Panc1 (cell line): ENCODE results near the gene TEX13D. TPM values are rescaled to one million over a fixed set of nuclear protein-coding genes. Genes with fewer than 3 reads are reported as not detected.

Experiments
- ATAC-seq: fragments of 200-7000 bp; cut with Tn5 transposase; 2 replicates; pipeline ENCODE4 v1.9.1; 2020; ENCODE audit warnings: mild to moderate bottlenecking, moderate library complexity
- BruUV-seq: library from RNA; stranded (reverse); fragments of 400-500 nt; replicated peaks from 2 replicates; lab custom pipeline; 2021; lab: Mats Ljungman, UMichigan
- CTCF ChIA-PET: fragments of 300-600 bp; sonication (Branson Sonifier 250); formaldehyde crosslinking; loops from one replicate; lab custom pipeline; 2022; ENCODE audit warnings: antibody characterized with exemption; lab: Charles Lee
- POLR2A ChIA-PET: fragments of 300-600 bp; sonication (Branson Sonifier 250); formaldehyde crosslinking; loops from one replicate; lab custom pipeline; 2022; ENCODE audit warnings: antibody characterized with exemption; lab: Charles Lee
- DNase-seq: peaks from one replicate; pipeline ENCODE4 v3.0.0-alpha.2; 2010; ENCODE audit warnings: low read depth, low spot score
- H3K27ac ChIP-seq: 2 replicates; pipeline ENCODE4 v1.5.1; 2011; ENCODE audit warnings: mild to moderate bottlenecking, low read length, inconsistent platforms
- H3K27me3 ChIP-seq: fragments of 200-500 bp; sonication (Bioruptor generic); 2 replicates; pipeline ENCODE4 v1.6.0; 2014; ENCODE audit warnings: low read length, inconsistent platforms; ENCODE audit not compliant: control insufficient read depth, insufficient read depth
- H3K36me3 ChIP-seq: fragments of 200-500 bp; sonication (Bioruptor generic); 2 replicates; pipeline ENCODE4 v1.5.1; 2014; ENCODE audit warnings: inconsistent platforms, mild to moderate bottlenecking, low read length, moderate library complexity; ENCODE audit not compliant: control insufficient read depth, insufficient read depth
- H3K4me1 ChIP-seq: 2 replicates; pipeline ENCODE4 v1.5.1; 2011; ENCODE audit warnings: inconsistent platforms, mild to moderate bottlenecking, low read length, moderate library complexity; ENCODE audit not compliant: control insufficient read depth, insufficient read depth
- H3K4me3 ChIP-seq, 2 experiments: 2 replicates each; pipeline ENCODE4 v1.5.1; 2011 to 2012; ENCODE audit warnings: low read depth in 2 of 2, low read length in 2 of 2, mild to moderate bottlenecking in 2 of 2, inconsistent platforms in 1 of 2, moderate library complexity in 1 of 2
- H3K9me3 ChIP-seq: fragments of 200-500 bp; sonication (Bioruptor generic); 2 replicates; pipeline ENCODE4 v1.5.1; 2014; ENCODE audit warnings: low read depth, mild to moderate bottlenecking, inconsistent platforms, low read length, moderate library complexity; ENCODE audit not compliant: control insufficient read depth, insufficient read depth
- POLR2AphosphoS5 ChIP-seq: IDR thresholded peaks from 2 replicates; pipeline ENCODE4 v1.6.1; 2012; ENCODE audit warnings: mild to moderate bottlenecking, low read depth, low read length, moderate library complexity
- SIN3A ChIP-seq: IDR thresholded peaks from 2 replicates; pipeline ENCODE4 v1.6.1; 2012; ENCODE audit warnings: low read depth, mild to moderate bottlenecking, low read length, moderate library complexity, borderline replicate concordance; ENCODE audit not compliant: insufficient read depth
- TCF7L2 ChIP-seq: IDR thresholded peaks from 2 replicates; pipeline ENCODE4 v1.6.1; 2011; ENCODE audit warnings: mild to moderate bottlenecking, low read depth, low read length, inconsistent platforms
- in situ Hi-C: cut with HindIII; loops from 2 replicates; pipeline ENCODE4 v1.10.0; 2016; ENCODE audit warnings: low sequenced_read_pairs, low pct_unique_long_range_greater_than_20kb
- intact Hi-C: fragments of 100-400 bp; cut with micrococcal nuclease; formaldehyde crosslinking; loops from one replicate; pipeline ENCODE4 v1.10.0; 2022; ENCODE audit not compliant: unreplicated experiment
- total RNA-seq: library from RNA; stranded (reverse); gene quantifications from one replicate; pipeline ENCODE4 v1.2.1, GENCODE V29; 2021; ENCODE audit not compliant: unreplicated experiment
- TF ChIP-seq, protein P1 (sequence below): fragments of 450-650 bp; IDR thresholded peaks from 2 replicates; pipeline ENCODE4 v1.5.1; 2017; ENCODE audit warnings: mild to moderate bottlenecking
- TF ChIP-seq, protein P2 (sequence below), 2 experiments: IDR thresholded peaks; 2 replicates each; pipeline ENCODE4 v1.6.1; 2011 to 2012; ENCODE audit warnings: low read depth in 2 of 2, control low read depth in 1 of 2, low read length in 1 of 2, mild to moderate bottlenecking in 1 of 2, moderate library complexity in 1 of 2; ENCODE audit not compliant: insufficient read depth in 1 of 2

TEX13D gene
- total RNA-seq, 1 experiment from 2014 or later: not detected

DNA sequence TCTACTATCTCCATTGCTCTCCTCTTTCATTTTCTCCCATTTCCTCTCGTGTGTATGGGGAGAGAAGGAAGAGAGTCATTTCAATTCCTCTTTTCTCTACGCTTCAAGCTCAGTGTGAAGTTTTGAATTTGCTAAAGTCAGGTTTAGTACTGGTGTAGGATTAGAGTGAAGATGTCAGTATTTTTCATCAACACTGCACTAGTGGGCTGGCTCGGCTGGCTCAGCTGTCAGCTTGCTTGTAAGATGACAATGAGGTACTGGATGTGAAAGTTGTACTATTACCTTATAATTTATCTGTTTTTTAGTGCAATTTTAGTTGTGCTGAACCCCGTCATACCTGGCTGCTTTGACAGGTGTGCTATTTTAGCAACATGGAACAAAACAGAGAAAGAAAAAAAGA, 11.8 kb downstream of the TEX13D start:
- CTCF ChIA-PET: no interaction called here
- in situ Hi-C loops: no loop called here
- Histone ChIP-seq H3K4me1 (no peaks in the 10 kb centered on the region), H3K4me3 (no peak overlapping the region), H3K27ac (no peak overlapping the region), H3K9me3 (no peaks in the 10 kb centered on the region), H3K36me3 (no peaks in the 10 kb centered on the region), H3K27me3 (no peaks in the 10 kb centered on the region)
- no peak for TF ChIP-seq SIN3A
- TF ChIP-seq TCF7L2: no peak
- TF ChIP-seq POLR2AphosphoS5: no peak
- no TSS peak for BruUV-seq
- intact Hi-C loops: no loop called here
- DNase-seq (no peak), ATAC-seq (no peak)
- POLR2A ChIA-PET: no interaction called here

DNA sequence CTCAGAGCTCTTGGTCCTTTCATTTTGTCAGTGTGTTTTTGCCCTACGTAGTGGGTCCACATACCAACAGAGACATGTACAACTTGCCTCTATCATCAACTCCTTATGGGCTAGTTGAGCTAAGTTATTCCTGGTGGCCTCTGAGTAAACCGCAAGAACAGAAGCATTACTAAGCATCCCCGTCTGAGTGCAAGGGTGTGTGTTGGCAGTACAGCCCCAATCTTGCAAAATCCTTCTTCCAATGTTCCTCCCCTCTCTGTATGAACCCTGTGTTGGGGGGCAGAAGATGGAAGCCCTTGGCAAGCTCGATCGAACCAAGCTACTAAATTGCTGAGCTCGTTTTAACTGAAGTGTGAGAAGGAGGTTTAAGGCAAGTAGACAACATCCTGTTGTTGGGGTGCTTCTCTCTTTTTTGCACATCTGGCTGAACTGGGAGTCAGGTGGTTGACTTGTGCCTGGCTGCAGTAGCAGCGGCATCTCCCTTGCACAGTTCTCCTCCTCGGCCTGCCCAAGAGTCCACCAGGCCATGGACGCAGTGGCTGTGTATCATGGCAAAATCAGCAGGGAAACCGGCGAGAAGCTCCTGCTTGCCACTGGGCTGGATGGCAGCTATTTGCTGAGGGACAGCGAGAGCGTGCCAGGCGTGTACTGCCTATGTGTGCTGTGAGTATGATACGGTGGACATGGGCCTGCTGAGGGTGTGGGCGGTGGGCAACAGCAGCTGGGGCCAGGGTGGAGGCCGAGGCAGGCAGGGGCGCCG, 13.8 kb downstream of the TEX13D start, which contains the start of gene SH2D1A:
Gene SH2D1A, plus strand, starts transcription at position 447 of the 760 bp plus-strand sequence. Its CDS starts 80 bp downstream, at position 527.
- no TSS peak for BruUV-seq
- DNase-seq (no peak), ATAC-seq (no peak)
- H3K36me3 ChIP-seq: no peaks in the 10 kb centered on the region
- TF ChIP-seq, protein P1, sequence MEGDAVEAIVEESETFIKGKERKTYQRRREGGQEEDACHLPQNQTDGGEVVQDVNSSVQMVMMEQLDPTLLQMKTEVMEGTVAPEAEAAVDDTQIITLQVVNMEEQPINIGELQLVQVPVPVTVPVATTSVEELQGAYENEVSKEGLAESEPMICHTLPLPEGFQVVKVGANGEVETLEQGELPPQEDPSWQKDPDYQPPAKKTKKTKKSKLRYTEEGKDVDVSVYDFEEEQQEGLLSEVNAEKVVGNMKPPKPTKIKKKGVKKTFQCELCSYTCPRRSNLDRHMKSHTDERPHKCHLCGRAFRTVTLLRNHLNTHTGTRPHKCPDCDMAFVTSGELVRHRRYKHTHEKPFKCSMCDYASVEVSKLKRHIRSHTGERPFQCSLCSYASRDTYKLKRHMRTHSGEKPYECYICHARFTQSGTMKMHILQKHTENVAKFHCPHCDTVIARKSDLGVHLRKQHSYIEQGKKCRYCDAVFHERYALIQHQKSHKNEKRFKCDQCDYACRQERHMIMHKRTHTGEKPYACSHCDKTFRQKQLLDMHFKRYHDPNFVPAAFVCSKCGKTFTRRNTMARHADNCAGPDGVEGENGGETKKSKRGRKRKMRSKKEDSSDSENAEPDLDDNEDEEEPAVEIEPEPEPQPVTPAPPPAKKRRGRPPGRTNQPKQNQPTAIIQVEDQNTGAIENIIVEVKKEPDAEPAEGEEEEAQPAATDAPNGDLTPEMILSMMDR: no peak
- TF ChIP-seq, protein P2, sequence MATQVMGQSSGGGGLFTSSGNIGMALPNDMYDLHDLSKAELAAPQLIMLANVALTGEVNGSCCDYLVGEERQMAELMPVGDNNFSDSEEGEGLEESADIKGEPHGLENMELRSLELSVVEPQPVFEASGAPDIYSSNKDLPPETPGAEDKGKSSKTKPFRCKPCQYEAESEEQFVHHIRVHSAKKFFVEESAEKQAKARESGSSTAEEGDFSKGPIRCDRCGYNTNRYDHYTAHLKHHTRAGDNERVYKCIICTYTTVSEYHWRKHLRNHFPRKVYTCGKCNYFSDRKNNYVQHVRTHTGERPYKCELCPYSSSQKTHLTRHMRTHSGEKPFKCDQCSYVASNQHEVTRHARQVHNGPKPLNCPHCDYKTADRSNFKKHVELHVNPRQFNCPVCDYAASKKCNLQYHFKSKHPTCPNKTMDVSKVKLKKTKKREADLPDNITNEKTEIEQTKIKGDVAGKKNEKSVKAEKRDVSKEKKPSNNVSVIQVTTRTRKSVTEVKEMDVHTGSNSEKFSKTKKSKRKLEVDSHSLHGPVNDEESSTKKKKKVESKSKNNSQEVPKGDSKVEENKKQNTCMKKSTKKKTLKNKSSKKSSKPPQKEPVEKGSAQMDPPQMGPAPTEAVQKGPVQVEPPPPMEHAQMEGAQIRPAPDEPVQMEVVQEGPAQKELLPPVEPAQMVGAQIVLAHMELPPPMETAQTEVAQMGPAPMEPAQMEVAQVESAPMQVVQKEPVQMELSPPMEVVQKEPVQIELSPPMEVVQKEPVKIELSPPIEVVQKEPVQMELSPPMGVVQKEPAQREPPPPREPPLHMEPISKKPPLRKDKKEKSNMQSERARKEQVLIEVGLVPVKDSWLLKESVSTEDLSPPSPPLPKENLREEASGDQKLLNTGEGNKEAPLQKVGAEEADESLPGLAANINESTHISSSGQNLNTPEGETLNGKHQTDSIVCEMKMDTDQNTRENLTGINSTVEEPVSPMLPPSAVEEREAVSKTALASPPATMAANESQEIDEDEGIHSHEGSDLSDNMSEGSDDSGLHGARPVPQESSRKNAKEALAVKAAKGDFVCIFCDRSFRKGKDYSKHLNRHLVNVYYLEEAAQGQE (IDR thresholded peaks at IDR 0.05; ENCODE audit: insufficient read depth in 1 of 2, low read depth in 2 of 2, low read length in 1 of 2): no peak
- TF ChIP-seq TCF7L2: no peak
- no peak for TF ChIP-seq POLR2AphosphoS5
- no peak for TF ChIP-seq SIN3A
- in situ Hi-C loops: no loop called here
- H3K4me1 ChIP-seq: no peaks in the 10 kb centered on the region
- H3K4me3 ChIP-seq: no peak within 1 kb of the TSS
- POLR2A ChIA-PET: no interaction called here
- CTCF ChIA-PET: no interaction called here
- H3K27me3 ChIP-seq: no peaks in the 10 kb centered on the region
- H3K9me3 ChIP-seq: no peaks in the 10 kb centered on the region
- intact Hi-C loops: no loop called here
- H3K27ac ChIP-seq: no peak within 1 kb of the TSS

DNA sequence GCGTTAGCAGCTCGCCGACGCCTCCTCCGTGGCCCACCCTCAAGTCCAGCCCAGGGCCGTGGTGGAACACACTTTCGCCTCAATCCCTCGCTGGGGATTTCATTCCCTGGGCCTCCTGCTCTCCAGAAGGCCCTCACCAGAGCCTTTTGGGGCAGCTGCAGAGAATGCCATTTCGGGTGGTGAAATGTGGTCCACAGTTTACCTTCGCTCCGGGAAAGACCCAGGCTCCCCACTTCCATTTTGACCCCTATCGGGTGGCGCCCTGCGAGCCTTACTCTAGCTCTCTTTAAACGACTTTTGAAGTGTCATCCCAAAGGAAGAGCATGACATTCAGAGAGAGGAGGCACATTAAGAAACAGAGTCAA, 14.4 kb downstream of the TEX13D start:
- in situ Hi-C loops (no loop called here), intact Hi-C loops (no loop called here)
- Histone ChIP-seq H3K9me3 (no peaks in the 10 kb centered on the region), H3K36me3 (no peaks in the 10 kb centered on the region), H3K4me3 (no peak overlapping the region), H3K27ac (no peak overlapping the region), H3K27me3 (no peaks in the 10 kb centered on the region), H3K4me1 (no peaks in the 10 kb centered on the region)
- POLR2A ChIA-PET: no interaction called here
- no peak for TF ChIP-seq POLR2AphosphoS5
- no peak for TF ChIP-seq SIN3A
- TF ChIP-seq, protein P1: no peak
- ATAC-seq (no peak), DNase-seq (no peak)
- BruUV-seq: no TSS peak
- CTCF ChIA-PET: no interaction called here
